Stimulated activated CD8-positive, alpha-beta memory T cell treated with anti-CD3 and anti-CD28 coated beads, Interleukin-4, amount 100 ng/mL, for 24 hours (primary cell): ENCODE measurements around the gene THSD8.

Experiments used
- DNase-seq: peaks from one replicate; pipeline ENCODE4 v3.0.0-alpha.2; 2020; ENCODE audit warnings: low read depth

THSD8 gene

DNA sequence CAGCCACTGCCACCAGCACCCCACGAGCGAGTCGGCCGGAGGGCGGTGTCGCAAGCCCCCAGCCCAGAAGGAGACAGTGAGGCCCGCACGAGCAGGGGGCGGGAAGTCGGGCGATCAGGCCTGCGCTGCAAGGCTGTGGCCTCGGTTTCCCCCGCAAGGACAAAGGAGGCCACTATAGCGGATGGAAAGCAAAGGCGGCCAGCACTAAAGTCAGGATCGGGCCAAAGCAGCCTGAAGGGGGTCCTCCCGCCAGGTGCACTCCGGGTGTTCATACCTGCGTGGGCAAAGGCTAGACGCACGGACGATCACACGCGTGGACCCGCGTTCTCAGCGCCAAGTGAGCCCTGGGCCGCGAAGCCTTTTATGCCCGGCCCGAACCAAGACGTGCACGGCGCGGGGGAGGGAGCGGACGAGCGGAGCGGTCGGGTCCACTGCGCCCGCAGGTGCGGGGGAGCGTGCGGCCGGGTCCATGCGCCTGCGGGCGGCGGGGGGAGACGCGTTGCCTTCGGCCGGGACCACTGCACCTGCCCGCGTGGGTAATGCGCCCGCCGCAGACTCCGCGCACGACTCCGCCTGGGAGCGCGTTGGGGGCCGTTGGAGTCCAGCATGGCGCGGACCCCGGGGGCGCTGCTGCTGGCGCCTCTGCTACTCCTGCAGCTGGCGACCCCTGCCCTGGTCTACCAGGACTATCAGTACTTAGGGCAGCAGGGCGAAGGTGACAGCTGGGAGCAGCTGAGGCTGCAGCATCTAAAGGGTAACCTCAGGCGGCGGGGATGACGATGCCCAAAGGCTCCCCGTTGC lies at the start of gene THSD8, which contains the start of gene PRDX2:
TSS of gene THSD8 (plus strand) at position 604 of the 801 bp plus-strand sequence. CDS start at position 607, 3 bp downstream.
TSS of gene PRDX2 (minus strand) at position 335 of the 801 bp plus-strand sequence. CDS start 539 bp downstream, outside the sequence.
- DNase-seq: peak; percentile 68

GRCh38 chr19:12754465-12755196 lies 47.2 kb upstream of the THSD8 start:
- no peak for DNase-seq

GRCh38 chr19:12756150-12756883 lies 45.6 kb upstream of the THSD8 start:
- no peak for DNase-seq

GRCh38 chr19:12757544-12758274 lies 44.2 kb upstream of the THSD8 start:
- DNase-seq: no peak

GRCh38 chr19:12759686-12760085 lies 42.2 kb upstream of the THSD8 start:
- no peak for DNase-seq

GRCh38 chr19:12763100-12763499 lies 38.8 kb upstream of the THSD8 start:
- DNase-seq: no peak

DNA sequence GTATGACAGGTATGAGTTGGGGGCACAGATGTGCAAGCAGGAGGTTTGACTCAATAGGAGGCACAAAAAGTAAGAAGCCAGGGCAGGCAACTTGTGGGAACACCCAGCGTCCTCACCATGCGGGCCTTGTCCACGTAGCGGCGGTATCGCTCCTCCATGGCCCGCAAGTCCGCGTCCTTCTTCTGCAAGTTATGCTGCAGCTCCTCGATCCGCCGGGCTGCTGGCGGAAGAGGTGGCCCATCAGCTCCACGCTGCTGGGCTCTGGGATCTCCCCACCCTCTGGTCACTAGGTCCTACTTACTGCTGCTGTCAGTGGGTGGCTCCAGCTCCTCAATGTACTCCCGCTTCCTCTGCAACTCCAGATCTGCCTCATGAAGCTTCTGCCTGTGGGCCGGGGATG lies 37.2 kb upstream of the THSD8 start:
- no peak for DNase-seq

GRCh38 chr19:12766051-12766521 lies 35.8 kb upstream of the THSD8 start:
- peak; percentile 74 for DNase-seq

DNA sequence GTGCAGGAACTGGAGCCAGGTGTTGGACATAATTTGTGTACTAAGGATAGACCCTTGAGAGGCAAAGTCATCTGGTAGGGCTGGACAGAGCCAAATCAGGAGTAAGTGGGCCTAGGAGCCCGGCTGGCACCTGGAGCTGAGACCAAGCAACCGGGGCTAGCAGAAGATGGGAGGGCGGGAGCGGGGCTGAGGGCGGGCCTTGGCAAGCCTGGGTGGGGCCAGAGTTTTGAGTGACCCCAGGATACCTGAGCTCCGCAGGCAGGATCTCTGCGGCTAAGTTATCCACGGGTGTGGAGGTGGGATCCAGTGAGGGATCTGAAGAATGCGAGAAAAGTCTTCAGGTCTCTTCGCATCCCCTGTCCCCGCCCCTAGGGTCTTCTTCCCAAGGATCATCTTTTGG lies 34.7 kb upstream of the THSD8 start:
- DNase-seq: no peak

DNA sequence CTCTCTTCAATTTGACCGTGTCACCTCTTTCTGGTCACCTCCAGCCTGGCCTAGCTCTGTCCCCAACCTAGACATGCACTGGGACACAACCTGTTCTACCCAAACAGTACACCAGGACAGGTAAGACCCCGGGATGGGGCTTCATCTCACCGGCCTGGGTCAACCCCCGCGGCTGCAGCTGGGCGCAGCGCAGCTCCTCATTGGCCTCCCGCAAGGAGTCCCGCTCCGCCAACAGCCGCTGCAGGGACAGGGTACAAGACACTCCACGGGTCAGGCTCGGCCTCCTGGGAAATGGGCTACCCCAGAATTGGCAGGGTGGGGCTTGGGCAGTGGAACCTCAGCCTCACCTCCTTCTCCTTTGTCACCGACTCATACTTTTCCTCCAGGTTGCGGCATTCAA lies 34.2 kb upstream of the THSD8 start:
- no peak for DNase-seq

DNA sequence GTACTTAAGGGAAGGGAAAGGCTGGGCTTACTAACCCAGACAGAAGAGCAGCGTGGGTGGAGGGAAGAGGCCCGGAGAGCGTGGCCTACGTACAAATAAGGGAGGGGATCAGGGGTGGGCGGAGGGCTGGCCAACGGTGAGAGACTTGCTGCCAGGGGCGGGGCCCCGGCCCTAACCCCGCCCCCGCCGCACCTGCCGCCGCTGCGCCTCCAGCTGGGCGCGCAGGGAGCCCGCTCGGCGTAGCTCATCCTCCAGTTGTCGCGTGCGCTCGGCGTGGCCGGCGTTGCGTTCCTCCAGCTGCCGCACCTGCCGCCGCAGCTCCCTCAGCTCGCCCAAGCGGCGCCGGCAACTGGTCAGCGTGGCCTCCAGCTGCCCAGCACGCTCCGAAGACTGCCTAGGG lies 32.2 kb upstream of the THSD8 start:
- DNase-seq: no peak

- DNase-seq: no peak
Measured at GRCh38 chr19:12770922-12771321, 30.9 kb upstream of the THSD8 start.

- DNase-seq: no peak
Measured at GRCh38 chr19:12772323-12772722, 29.5 kb upstream of the THSD8 start.

- no peak for DNase-seq
Measured at GRCh38 chr19:12773571-12773970, 28.3 kb upstream of the THSD8 start.

DNA sequence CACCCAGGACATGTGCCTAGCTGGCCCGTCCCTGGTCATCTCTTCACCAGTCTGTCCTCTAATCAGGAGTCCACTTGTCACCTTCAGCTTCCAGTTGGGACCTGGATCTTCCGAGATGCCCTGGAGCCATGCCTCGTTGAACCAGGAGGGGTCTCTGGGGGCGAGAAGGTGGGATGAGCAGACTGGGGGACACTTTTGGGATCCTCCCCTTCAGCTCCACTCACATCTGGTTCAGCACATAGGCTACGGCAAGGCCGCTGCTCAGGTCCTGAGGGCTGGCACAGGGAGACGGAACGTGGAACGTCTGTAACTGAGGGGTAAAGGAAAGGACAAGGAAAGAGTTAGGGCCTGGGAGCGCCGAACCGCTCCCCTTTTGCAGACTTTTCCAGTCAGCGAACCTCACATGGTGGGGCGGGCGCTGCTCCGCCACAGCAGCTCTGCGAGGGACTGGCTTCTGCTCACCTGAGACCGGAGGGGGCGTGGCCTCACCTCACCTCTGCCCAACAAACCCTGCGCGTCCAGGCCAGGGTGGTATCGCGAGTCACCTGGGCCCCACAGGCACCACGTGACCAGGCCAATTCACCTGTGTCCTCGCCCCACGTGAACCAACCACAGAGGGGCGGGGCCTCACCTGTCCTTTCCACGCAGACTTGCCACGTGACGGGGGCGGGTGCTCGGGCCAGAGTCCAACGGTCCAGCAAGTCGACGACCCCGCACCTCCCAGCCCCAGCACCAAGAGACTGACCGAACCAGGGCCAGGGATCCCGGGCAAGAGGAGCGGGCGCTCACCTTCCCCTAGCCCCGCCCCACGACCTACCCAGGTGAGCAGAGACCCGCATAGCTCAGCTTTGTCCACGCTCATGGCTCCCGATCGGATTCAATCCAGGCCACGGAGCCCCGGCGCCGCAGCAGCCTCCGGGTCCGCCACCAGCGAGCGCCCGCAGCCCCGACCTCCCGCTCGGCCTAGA lies 27.0 kb upstream of the THSD8 start, which contains the start of gene HOOK2:
TSS of gene HOOK2 (minus strand) at position 965 of the 968 bp plus-strand sequence. CDS start at position 862, 103 bp downstream.
- no peak for DNase-seq

GRCh38 chr19:12777217-12778016 lies 24.5 kb upstream of the THSD8 start:
- DNase-seq: peak; percentile 76

GRCh38 chr19:12778017-12778904 lies 23.6 kb upstream of the THSD8 start:
- DNase-seq: no peak

GRCh38 chr19:12778905-12779161 lies 23.0 kb upstream of the THSD8 start:
- DNase-seq: no peak
